Activated CD8-positive, alpha-beta memory T cell treated with anti-CD3 and anti-CD28 coated beads, Interleukin-2, amount 10 ng/mL, durations not matched to agents 7 days and 5 days (primary cell): ENCODE measurements around the gene IGFALS. TPM values are rescaled to one million over a fixed set of nuclear protein-coding genes. Genes with fewer than 3 reads are reported as not detected.
A peak's percentile ranks its signal among the peaks of the same experiment; 100 is the strongest.

ENCODE experiments used
- ATAC-seq: fragments of 150-1000 bp; cut with Tn5 transposase; one replicate; pipeline ENCODE4 v1.10.0; 2021; ENCODE audit warnings: moderate library complexity
- CTCF ChIA-PET: fragments of 350-600 bp; sonication (Branson Sonifier 250); formaldehyde crosslinking; loops from one replicate; lab custom pipeline; 2021; ENCODE audit warnings: antibody characterized with exemption; lab: Charles Lee
- DNase-seq: peaks from one replicate; pipeline ENCODE4 v3.0.0-alpha.2; 2020
- H3K27ac Mint-ChIP-seq: one replicate; pipeline ENCODE4 v1.8.0; 2021; ENCODE audit warnings: mild to moderate bottlenecking, mixed read lengths
- H3K27me3 Mint-ChIP-seq: one replicate; pipeline ENCODE4 v1.8.0; 2021; ENCODE audit warnings: mixed read lengths
- H3K36me3 Mint-ChIP-seq: one replicate; pipeline ENCODE4 v1.8.0; 2021; ENCODE audit warnings: mild to moderate bottlenecking, mixed read lengths
- H3K4me1 Mint-ChIP-seq: one replicate; pipeline ENCODE4 v1.8.0; 2021; ENCODE audit warnings: mixed read lengths
- H3K4me3 Mint-ChIP-seq: one replicate; pipeline ENCODE4 v1.8.0; 2021; ENCODE audit warnings: mild to moderate bottlenecking, moderate library complexity, mixed read lengths
- H3K9me3 Mint-ChIP-seq: one replicate; pipeline ENCODE4 v1.8.0; 2022; ENCODE audit warnings: low read depth, mixed read lengths
- total RNA-seq, 2 experiments: library from RNA; stranded (reverse); gene quantifications; one replicate each; pipeline ENCODE4 v1.2.3, GENCODE V29; 2021

The IGFALS gene
- total RNA-seq, 2 experiments from 2014 or later, result not detected

- H3K4me1 Mint-ChIP-seq, result peaks cover 17% of the 10 kb centered on the region
Observed at GRCh38 chr16:1758923-1759322, 34.6 kb downstream of the IGFALS start.

GRCh38 chr16:1757714-1758461 is 35.6 kb downstream of the IGFALS start:
- H3K27ac Mint-ChIP-seq, result peak overlapping the region; percentile 61
- CTCF ChIA-PET, result interaction anchor here (1.0 to 1.4 kb wide), 2 partner anchors 50 to 52 kb away, joined by 3 read pairs; partner anchors contain the start of gene MAPK8IP3
- ATAC-seq, result no peak
- H3K27me3 Mint-ChIP-seq, result no peaks in the 10 kb centered on the region
- no peak overlapping the region for H3K4me3 Mint-ChIP-seq
- H3K9me3 Mint-ChIP-seq, result no peaks in the 10 kb centered on the region
- no peak for DNase-seq
- H3K4me1 Mint-ChIP-seq, result peaks cover 17% of the 10 kb centered on the region
- peaks cover 5% of the 10 kb centered on the region for H3K36me3 Mint-ChIP-seq

More at GRCh38 chr16:1758923-1759322, 34.6 kb downstream of the IGFALS start:
- H3K27me3 Mint-ChIP-seq, result no peaks in the 10 kb centered on the region
- no peak overlapping the region for H3K4me3 Mint-ChIP-seq
- H3K27ac Mint-ChIP-seq, result no peak overlapping the region
- H3K9me3 Mint-ChIP-seq, result no peaks in the 10 kb centered on the region
- ATAC-seq (no peak), DNase-seq (no peak)
- CTCF ChIA-PET, result no interaction called here
- peaks cover 4% of the 10 kb centered on the region for H3K36me3 Mint-ChIP-seq

GRCh38 chr16:1754204-1754603 is 39.3 kb downstream of the IGFALS start:
- no peak overlapping the region for H3K27ac Mint-ChIP-seq
- no peak overlapping the region for H3K4me3 Mint-ChIP-seq
- peaks cover 17% of the 10 kb centered on the region for H3K4me1 Mint-ChIP-seq
- H3K36me3 Mint-ChIP-seq, result peaks cover 4% of the 10 kb centered on the region
- no peak for ATAC-seq
- no peak for DNase-seq
- no peaks in the 10 kb centered on the region for H3K9me3 Mint-ChIP-seq
- CTCF ChIA-PET, result interaction anchor here (1.8 kb wide), 1 partner anchor 31 kb away, joined by 4 read pairs; no protein-coding TSS in a partner anchor
- no peaks in the 10 kb centered on the region for H3K27me3 Mint-ChIP-seq

- CTCF ChIA-PET, result no interaction called here
- H3K4me3 Mint-ChIP-seq, result no peak overlapping the region
- H3K36me3 Mint-ChIP-seq, result peaks cover 4% of the 10 kb centered on the region
- H3K4me1 Mint-ChIP-seq, result peaks cover 14% of the 10 kb centered on the region
- DNase-seq, result no peak
- no peak overlapping the region for H3K27ac Mint-ChIP-seq
- no peaks in the 10 kb centered on the region for H3K27me3 Mint-ChIP-seq
- H3K9me3 Mint-ChIP-seq, result no peaks in the 10 kb centered on the region
- no peak for ATAC-seq
Observed at GRCh38 chr16:1752853-1753252, 40.7 kb downstream of the IGFALS start.

- CTCF ChIA-PET, result no interaction called here
- ATAC-seq, result no peak
- Mint-ChIP-seq H3K27ac (no peak overlapping the region), H3K9me3 (no peaks in the 10 kb centered on the region), H3K4me3 (no peak overlapping the region), H3K4me1 (peaks cover 6% of the 10 kb centered on the region), H3K27me3 (no peaks in the 10 kb centered on the region), H3K36me3 (peaks cover 4% of the 10 kb centered on the region)
- DNase-seq, result no peak
Observed at GRCh38 chr16:1751946-1752345, 41.6 kb downstream of the IGFALS start.

- CTCF ChIA-PET, result interaction anchor here (0.7 to 1.4 kb wide), 2 partner anchors 26 to 43 kb away, joined by 3 read pairs; partner anchors contain the start of gene MAPK8IP3
- no peaks in the 10 kb centered on the region for H3K9me3 Mint-ChIP-seq
- H3K4me3 Mint-ChIP-seq, result no peak overlapping the region
- ATAC-seq (no peak), DNase-seq (no peak)
- no peak overlapping the region for H3K27ac Mint-ChIP-seq
- H3K36me3 Mint-ChIP-seq, result peaks cover 5% of the 10 kb centered on the region
- no peaks in the 10 kb centered on the region for H3K4me1 Mint-ChIP-seq
- H3K27me3 Mint-ChIP-seq, result no peaks in the 10 kb centered on the region
Observed at GRCh38 chr16:1749152-1750117, 44.1 kb downstream of the IGFALS start.

- no peaks in the 10 kb centered on the region for H3K4me1 Mint-ChIP-seq
- H3K27ac Mint-ChIP-seq, result no peak overlapping the region
- CTCF ChIA-PET, result no interaction called here
- H3K9me3 Mint-ChIP-seq, result no peaks in the 10 kb centered on the region
- DNase-seq, result no peak
- no peaks in the 10 kb centered on the region for H3K27me3 Mint-ChIP-seq
- peaks cover 5% of the 10 kb centered on the region for H3K36me3 Mint-ChIP-seq
- no peak for ATAC-seq
- H3K4me3 Mint-ChIP-seq, result no peak overlapping the region
Observed at GRCh38 chr16:1747934-1748333, 45.6 kb downstream of the IGFALS start.

GRCh38 chr16:1746693-1747195 is 46.8 kb downstream of the IGFALS start:
- peaks cover 3% of the 10 kb centered on the region for H3K36me3 Mint-ChIP-seq
- DNase-seq (no peak), ATAC-seq (no peak)
- H3K27ac Mint-ChIP-seq, result no peak overlapping the region
- no peaks in the 10 kb centered on the region for H3K9me3 Mint-ChIP-seq
- no peaks in the 10 kb centered on the region for H3K27me3 Mint-ChIP-seq
- H3K4me3 Mint-ChIP-seq, result no peak overlapping the region
- CTCF ChIA-PET, result interaction anchor here (1.4 kb wide), 1 partner anchor 15 kb away, joined by 4 read pairs; no protein-coding TSS in a partner anchor
- H3K4me1 Mint-ChIP-seq, result no peaks in the 10 kb centered on the region

- ATAC-seq (no peak), DNase-seq (no peak)
- H3K4me3 Mint-ChIP-seq, result no peak overlapping the region
- no peaks in the 10 kb centered on the region for H3K9me3 Mint-ChIP-seq
- CTCF ChIA-PET, result interaction anchor here (1.4 kb wide), 1 partner anchor 14 kb away, joined by 4 read pairs; no protein-coding TSS in a partner anchor
- no peaks in the 10 kb centered on the region for H3K4me1 Mint-ChIP-seq
- no peaks in the 10 kb centered on the region for H3K27me3 Mint-ChIP-seq
- peaks cover 3% of the 10 kb centered on the region for H3K36me3 Mint-ChIP-seq
- no peak overlapping the region for H3K27ac Mint-ChIP-seq
Observed at GRCh38 chr16:1745900-1746692, 47.4 kb downstream of the IGFALS start.

GRCh38 chr16:1745181-1745899 is 48.2 kb downstream of the IGFALS start:
- peaks cover 3% of the 10 kb centered on the region for H3K36me3 Mint-ChIP-seq
- no peaks in the 10 kb centered on the region for H3K9me3 Mint-ChIP-seq
- H3K4me3 Mint-ChIP-seq, result no peak overlapping the region
- ATAC-seq (no peak), DNase-seq (no peak)
- H3K27ac Mint-ChIP-seq, result no peak overlapping the region
- CTCF ChIA-PET, result interaction anchor here (1.4 kb wide), 1 partner anchor 13 kb away, joined by 4 read pairs; no protein-coding TSS in a partner anchor
- no peaks in the 10 kb centered on the region for H3K4me1 Mint-ChIP-seq
- H3K27me3 Mint-ChIP-seq, result no peaks in the 10 kb centered on the region

- DNase-seq (no peak), ATAC-seq (no peak)
- CTCF ChIA-PET, result no interaction called here
- peaks cover 2% of the 10 kb centered on the region for H3K36me3 Mint-ChIP-seq
- no peaks in the 10 kb centered on the region for H3K9me3 Mint-ChIP-seq
- H3K4me3 Mint-ChIP-seq, result no peak overlapping the region
- no peaks in the 10 kb centered on the region for H3K4me1 Mint-ChIP-seq
- no peak overlapping the region for H3K27ac Mint-ChIP-seq
- H3K27me3 Mint-ChIP-seq, result no peaks in the 10 kb centered on the region
Observed at GRCh38 chr16:1744338-1744840, 49.1 kb downstream of the IGFALS start.
